Measurements from ENCODE around the gene NFIC.
"Not testable (repeated sequence)": the region's sequence is repeated elsewhere in the genome, so short reads cannot be mapped to it uniquely, and the experiment has no call there.

Gene NFIC

DNA sequence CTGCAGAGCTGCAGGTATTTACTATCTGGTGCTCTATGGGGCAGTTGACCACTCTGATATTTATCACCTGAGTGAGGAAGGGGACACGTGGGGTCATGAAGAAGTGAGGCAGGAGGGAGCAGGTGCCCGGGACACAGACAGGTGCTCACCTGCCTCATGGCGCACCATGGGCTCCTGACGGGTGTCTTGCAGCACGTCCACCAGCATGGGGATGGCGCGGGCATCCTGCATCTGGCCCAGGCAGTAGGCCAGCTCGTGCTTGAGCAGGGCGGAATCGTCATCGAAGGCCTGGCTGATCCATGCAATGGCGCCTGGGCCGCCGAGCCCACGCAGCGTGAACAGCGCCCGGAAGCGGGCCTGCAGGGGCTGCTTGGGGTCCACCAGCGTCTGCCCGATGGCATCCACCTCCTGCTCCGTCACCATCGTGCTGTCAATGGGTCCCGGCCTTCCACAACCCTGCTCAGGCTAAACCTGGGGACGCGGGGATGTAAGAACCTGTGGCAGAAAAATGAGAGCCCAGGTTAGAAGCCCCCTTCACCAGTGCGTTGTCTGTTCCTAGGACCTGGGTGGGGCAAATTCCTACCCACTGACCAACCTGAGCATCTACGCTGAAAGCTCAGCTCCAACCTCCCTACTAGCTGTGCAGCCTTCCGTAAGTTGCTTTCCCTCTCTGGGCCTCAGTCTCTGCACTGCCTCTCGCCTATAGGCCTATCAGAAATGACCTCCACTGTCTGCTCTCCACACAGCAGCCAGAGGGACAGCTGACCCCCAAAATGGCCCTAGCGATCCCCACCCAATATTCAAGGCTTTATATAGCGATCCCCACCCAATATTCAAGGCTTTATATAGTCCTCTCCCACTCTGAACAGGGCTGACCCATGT, 130.2 kb downstream of the NFIC start:
- no peak for DNase-seq

DNA sequence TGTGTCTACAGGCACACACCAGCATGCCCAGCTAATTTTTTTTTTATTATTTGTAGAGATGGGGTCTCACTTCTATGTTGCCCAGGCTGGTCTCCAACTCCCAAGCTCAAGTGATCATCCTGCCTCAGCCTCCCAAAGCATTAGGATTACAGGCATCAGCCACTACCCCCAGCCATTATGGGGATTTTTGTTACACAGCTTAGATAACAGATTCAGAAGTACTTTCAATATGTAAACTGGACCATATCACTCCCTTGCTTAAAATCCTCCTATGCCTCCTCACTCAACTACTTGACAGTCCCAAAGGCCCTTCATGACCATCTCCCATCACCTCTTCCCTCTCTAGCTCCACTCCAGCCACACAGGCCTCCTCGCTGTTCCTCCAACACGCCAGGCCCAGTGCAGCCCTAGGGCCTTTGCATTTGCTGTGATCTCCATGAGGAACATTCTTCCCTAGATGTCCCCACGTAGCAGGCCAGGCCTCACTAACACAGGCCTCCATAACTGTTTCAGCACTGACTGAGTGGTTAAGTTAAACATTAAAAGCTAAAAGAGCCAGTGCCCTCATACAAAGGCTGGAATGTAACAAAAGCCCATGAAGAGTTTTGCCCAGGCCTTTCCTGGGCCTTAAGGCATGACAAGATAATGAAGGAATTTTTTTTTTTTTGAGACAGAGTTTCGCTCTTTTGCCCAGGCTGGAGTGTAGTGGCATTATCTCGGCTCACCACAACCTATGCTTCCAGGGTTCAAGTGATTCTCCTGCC, 131.6 kb downstream of the NFIC start:
- no peak for DNase-seq

DNA sequence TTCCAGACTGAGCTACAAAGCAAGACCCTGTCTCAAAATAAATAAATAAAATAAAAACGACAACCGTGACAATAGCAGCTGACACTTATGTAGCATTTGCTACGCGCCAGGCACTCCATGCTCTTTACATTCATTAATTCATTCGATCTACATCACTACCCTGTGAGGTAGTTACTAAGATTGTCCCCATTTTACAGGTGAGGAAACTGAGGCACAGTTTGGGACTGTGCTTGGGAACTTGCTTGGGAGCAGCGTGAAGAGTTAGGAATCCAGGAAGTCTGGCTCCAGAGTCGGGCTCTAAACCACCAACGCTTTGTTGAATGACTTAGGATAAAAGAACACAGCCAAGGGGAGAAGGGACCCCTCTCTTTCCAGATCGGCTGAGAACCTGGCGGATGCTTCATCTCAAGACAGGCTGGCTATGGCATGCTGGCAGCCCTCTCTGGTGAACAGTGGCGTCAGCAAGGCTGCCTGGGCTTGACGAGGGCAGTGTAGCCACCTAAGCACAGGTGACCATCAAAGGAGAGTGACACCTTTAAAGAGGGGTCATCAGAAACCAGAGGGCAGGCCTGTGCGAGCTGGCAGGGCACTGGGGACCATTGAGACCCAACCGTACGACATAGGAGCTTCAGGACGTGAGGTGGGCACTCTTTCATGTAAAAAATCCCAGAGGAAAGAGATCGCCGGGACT, 133.5 kb downstream of the NFIC start:
- no peak for DNase-seq

DNA sequence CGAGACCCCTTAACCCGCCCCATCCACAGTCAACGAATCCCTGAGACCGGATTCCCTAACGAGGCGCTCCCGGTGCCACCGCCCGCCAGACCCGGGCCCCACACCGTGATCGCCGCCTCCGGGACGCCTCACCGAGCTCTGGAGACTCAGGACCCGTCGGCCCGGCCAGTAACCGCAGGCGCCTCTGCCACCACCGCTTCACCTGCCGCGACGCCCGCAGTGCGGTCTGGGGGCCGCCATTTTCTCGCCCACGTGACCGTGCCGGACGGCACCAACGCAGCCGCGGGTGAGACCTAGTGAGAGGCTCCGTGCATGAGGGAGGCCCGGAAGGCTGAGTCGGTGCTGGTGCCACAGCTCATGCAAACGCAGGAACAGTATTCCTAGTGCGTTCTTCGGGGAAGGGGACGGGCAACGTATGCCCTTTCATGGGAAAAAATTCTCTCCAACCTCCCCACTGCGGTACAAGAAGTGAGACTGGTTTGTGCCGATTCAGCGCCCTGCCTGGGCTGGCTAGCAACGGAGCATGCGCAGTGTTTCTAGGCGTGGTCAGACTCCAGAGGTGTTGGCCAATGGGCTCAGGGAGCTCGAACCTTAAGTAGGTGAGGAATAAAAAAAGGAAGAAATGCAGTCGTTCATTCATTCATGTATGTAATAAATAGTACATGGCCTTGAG, 134.2 kb downstream of the NFIC start, which contains the start of gene DOHH:
Gene DOHH (minus strand): TSS at position 246 of the 673 bp plus-strand sequence. CDS start 3,860 bp downstream, outside the sequence.
- DNase-seq, result peak; percentile 97

DNA sequence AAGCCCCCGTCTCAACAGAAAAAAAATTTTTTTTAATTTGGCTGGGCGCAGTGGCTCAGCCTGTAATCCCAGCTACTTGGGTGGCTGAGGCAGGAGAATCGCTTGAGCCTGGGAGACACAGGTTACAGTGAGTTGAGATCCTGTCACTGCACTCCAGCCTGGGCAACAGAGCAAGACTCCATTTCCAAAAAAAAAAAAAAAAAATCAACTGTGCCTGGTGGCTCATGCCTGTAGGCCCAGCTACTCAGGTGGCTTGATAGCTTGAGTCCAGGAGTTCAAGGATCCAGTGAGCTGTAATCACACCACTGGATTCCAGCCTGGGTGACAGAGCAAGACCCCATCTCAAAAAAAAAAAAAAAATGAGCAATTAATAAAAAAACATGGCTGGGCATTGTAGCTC, 135.4 kb downstream of the NFIC start:
- no peak for DNase-seq

DNA sequence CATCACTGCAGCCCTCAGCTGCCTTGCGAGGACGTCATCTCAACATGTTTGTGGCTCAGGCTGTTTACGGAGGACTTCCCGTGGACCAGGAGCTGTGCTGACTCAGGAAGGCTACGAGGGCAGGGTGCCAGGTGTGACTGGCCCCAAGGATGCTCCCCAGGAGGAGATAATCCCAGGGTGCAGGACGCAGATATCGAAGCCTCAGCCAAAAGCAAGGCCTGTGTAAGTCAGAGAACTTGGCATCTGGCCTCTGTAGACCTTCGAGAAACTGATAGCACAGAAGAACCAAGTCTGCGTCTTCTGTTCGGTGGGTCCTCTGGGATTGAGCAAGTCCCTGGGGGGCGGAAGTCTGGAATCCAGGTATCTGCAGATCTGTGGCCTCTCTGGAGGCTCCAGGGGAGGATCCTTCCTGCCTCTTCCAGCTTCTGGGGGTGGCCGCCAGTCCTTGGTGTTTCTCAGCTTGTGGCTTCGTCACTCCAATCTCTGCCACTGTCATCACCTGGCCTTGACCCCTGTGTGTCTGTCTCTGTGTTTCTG, 136.7 kb downstream of the NFIC start:
- no peak for DNase-seq

DNA sequence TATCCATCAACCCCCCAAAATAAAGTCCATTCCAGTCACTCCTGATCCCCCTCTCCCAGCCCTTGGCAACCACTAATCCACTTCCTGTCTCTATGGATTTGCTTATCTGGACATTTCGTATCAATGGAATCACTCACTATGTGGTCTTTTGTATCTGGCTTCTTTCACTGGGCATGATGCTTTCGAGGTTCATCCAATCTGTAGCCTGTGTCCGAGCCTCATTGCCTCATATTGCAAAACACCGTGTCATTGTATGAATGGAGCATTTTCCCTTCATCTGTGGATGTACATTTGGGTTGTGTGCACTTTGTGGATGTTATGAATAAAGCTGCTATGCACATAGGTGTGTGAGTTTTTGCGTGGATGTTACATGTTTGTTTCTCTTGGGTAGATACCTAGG, 138.4 kb downstream of the NFIC start:
- DNase-seq, result no peak

DNA sequence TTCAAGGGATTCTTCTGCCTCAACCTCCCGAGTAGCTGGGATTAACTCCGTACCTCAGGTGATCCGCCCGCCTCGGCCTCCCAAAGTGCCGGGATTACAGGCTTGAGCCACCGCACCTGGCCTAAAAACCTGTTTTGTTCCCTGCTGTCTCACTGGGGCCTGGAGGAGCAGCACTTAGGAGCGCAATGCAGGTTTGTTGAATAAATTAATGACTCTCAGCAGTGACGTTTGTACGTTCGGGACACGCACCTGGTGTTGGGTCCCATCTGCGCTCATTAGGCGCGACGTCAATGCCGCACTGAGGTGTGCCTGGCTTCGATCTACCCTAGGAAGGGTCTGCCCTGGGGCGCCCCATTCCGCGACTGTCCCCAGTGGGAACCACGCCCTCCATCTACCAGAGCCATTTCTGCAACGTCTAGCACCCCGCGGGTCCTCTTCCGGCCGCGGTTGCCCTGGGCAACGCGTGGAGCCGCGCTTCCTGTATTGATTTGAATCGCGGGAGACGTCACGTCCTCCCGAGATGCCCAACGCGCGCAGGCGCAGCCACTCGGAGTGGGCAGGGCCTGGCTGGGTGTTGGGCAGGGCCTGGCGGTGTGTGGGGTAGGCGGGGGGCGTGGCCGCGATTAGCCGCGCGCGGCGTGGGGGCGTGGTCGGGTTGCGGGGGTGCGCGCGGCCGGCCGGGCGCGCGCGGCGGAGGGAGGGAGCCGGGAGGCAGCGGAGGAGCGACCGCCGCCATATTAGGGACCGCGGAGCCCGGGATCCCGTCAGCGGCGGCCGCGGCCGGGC, 139.4 kb downstream of the NFIC start, which contains the start of gene FZR1:
Gene FZR1 (plus strand): TSS at position 714 of the 786 bp plus-strand sequence. CDS start 16,679 bp downstream, outside the sequence.
- DNase-seq, result peak; percentile 93 to 95

DNA sequence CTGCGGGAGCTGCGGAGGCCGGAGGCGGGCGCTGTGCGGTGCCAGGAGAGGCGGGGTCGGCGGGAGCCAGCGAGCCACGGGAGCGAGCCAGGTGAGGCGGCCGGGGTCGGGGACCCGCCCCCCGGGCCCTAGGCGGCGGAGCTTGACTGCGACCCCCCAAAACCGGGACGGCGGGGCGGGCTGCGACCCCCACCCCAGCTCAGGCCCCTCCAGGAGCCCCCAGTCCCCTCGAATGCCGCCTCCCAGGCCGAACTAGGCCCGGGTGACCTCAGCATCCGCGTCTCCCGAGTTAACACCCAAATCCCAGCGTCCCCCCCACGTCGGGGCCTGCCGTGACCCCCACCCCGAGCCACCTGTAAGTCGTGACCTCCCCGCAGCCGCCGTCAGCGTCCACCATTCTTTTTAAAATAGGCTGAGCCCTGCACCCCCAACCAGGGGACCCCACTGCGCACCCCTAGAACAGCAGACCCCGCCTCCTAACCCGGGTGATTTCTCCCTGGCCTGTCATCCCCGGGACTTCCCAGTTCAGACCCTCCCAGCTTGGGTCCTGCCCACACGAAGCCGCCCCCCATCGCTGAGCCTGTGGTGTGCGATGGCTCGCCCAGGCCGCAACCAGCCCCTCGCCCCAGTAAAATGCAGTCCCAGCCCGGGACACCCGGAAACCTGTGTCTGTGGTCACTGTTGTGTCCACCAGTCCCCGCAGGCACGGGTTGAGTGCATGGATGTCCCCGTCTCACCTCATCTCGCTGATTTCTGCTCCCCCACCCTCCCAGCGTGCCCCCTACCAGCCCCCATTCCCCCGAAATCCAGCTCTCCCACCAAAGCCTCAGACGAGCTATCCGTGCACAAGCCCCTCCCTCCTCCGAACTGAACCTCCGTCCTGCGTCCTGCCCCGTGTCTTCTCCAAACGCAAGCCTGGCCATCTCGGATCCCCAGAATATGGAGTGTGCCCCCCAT, 140.3 kb downstream of the NFIC start:
- peak; percentile 2 to 5 for DNase-seq

DNA sequence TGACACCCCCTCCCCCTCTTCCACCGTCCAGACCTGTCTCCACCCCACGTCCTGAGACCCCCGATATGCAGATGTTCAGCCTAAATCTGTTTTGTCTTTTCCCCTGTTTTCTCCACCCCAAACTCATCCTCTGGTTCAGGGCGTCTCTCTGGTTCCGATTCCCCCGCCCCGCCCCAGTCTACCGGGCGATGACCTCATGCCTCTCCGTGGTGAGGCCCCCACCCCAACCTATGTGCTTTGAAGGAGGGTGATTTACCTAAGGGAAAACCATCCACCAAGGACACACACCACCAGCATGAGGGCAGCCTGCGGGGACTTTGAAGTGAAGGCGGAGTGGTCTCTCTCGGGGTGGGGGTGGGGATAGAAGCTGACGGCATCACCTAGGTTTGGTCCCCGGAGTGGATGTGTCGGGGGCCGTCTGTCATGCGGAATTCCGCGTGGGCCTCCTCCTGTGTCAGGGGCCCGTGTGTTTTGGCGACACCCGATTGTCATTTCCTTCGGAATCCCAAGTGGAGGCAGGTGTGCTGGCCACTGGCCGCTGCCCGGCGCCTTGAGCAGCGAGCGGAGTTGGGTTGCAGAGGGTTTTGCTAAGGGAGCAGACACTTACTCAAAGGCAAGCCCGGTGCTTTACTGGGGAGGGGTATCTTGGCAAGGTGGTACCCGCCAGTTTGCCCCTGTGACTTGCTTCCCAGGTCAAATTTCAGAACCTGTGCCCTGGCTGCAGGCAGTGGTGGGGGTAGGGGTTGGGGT, 141.2 kb downstream of the NFIC start:
- DNase-seq, result no peak

DNA sequence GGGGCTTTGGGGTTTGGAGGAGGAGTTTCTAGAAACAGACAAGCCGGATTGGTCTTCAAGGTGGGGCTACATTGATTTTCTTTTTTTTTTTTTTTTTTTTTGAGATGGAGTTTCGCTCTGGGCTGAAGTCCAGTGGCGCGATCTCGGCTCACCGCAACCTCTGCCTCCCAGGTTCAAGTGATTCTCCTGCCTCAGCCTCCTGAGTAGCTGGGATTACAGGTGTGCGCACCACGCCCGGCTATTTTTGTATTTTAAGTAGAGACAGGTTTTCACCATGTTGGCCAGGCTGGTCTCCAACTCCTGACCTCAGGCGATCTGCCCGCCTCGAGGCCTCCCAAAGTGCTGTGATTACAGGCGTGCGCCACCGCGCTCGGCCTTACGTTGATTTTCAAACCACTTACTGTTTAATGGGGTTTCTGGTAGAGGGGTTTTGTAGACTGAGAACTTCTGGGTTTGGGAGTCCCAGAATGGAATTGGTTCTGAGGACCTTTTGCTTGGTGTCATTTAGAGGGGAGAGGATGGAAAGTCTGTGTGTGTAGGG, 141.8 kb downstream of the NFIC start:
- not testable (repeated sequence) for DNase-seq

DNA sequence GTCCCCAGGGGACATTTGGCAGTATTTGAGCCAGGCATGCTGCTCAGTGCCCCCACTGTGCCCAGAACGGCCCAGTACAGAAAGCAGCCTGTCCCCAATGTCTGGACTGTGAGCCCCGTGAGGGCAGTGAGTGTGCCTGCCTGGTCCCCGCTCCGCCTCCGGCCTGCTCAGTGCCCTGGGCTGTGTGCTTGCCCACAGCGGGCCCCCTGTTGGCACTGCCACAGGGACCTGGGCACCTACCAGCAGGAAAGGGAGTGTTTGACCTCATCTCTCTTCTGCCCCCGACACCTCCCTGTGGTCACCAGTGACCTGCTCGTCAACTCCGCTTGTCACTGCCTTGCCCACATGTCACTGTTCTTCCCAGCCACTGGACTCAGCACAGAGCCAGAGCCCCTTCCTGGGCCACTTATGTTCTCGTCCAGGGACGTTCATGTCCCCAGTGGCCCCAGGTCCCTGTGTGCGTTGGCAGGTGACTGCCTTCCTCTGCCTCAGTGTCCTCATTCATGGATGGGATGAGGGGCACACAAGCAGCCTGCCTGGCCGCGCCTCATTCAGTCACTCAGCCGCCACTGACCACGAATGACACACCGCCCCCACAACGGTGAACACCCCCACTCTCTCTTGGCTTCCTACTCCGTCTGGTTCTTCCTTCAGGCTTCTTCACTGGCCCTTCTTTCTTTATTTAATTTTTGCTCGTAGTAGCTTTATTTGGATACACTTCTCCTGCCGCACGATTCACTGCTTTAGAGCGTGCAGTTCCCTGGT, 142.6 kb downstream of the NFIC start:
- DNase-seq, result no peak

DNA sequence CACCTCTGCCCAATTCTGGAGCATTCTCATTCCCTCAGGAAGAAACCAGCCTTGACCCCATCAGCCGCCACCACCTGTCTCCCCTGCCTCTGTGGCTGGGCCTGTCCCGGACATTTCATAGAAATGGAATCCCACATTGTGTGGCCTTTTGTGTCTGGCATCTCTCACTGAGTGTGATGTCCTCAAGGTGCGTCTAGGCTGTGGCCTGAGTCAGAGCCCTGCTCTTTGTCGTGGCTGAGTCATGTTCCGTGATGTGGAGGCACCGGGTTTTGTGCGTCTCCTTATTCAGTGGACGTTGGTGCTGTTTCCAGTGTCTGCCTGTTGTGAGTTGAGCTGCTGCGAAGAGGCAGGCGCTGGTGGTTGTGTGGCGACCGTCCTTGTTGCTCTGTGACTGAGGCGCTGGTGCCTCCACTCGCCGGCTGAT, 143.2 kb downstream of the NFIC start:
- no peak for DNase-seq

DNA sequence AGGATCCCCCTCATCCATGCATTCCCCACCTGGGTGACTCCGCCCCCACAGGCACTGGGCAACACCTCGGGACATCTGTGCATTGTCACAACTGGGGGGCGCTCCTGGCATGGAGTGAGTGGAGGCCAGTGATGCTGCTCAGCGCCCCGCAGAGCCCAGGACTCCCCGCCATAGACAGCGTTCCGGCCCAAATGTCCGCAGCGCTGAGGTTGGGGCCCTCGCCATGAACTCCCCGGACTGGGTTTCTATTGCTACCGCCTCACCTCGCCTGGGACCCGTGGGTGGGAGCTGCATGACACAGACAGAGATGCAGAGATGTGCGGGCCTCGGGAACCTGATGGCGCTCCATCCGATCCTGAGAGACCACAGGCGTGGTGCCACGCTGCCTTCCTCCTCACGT, 144.3 kb downstream of the NFIC start:
- DNase-seq, result no peak

DNA sequence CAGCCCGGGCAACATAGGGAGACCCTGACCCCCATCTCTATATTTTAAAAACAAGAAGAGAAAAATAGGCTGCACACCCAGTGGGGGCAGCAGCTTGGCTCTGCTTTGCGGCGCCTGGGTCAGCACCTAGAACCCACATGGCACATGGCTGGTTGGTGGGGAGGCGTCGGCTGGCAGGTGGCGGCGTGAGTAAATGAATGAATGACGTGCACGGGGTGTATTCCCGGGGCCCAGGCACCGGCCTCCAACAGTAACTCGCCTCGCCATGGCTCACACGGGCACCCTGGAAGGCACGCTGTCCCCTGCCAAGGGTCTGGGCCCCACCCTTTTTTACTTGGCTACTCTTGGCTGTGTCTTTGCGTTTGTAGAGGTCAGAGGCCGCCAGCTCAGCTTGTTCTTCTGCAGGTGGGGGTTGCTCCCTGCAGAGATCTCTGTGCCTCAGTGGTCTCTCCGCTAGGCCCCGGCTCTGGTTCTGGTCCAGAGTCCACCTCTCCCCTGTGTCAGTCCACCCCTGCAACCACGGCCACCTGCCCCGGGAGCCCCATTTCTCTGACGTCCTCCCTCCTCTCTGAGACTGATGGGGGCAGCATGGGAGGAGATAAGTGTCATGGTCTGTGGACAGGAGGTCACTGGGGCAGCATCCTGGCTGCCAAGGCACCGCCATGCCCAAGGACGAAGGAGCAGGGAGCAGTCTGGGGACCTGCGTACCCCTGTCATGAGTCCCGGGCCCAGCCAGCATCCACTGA, 145.3 kb downstream of the NFIC start:
- no peak for DNase-seq

DNA sequence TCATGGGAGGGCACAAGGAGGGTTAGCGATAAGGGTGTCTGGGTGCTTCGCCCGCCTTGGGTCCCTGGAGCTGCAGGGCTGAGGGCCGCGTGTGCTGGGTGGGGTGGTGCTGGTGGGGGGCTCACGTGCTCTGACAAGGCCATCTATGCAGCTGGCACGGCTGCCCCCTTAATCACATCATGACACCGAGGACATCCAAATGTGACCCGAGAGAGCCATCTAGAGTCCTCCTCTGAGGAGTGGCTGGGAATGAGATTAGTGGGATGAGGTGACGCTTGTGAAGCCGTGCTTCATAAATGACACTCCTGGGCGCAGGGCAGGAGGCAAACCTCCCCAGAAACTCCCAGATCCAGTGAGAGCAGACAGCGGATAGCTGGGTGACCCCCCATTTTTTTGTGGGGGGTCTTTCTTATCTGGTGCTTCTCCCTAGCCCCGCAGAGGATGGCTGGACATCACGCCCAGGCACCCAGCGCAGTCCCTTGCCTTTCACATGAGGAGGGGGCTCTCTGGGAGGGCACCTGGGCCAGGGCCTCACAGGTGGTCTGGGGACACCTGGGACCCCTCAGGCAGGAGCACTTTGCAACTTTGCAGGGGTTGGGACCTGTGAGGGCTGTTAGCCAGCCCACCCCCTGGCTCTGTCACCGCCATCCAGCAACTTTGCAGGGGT, 146.3 kb downstream of the NFIC start:
- DNase-seq, result no peak

Measured in Kasumi-1 (cell line).